Esophagus muscularis mucosa (tissue), 4 donors: Measurements from ENCODE around the gene PRM2.

ENCODE experiments used
- CTCF ChIP-seq, 3 experiments: fragments of 200-600 bp in 2 of 3; fragments of 450-650 bp in 1 of 3; sonication (generic) in 2 of 3; IDR thresholded peaks; one replicate each; pipeline ENCODE4 v1.5.1; 2017 to 2019; ENCODE audit warnings: antibody characterized with exemption in 3 of 3, mild to moderate bottlenecking in 2 of 3, moderate library complexity in 1 of 3
- EP300 ChIP-seq: sonication (generic); formaldehyde crosslinking; IDR thresholded peaks from one replicate; pipeline ENCODE4 v1.6.1; 2017; ENCODE audit warnings: antibody characterized with exemption
- POLR2A ChIP-seq: fragments of 450-650 bp; IDR thresholded peaks from one replicate; pipeline ENCODE4 v1.6.1; 2017; ENCODE audit warnings: antibody characterized with exemption, moderate library complexity, mild to moderate bottlenecking, low read depth

GRCh38 chr16:11320170-11320569 lies 43.9 kb upstream of the PRM2 start:
- TF ChIP-seq CTCF (IDR thresholded peaks at IDR 0.05) (no peak), POLR2A (no peak), EP300 (no peak)
